ENCODE results near the gene PPP1R1A. TPM values are rescaled to one million over a fixed set of nuclear protein-coding genes. Genes with fewer than 3 reads are reported as not detected.

PPP1R1A gene
- total and polyA plus RNA-seq, 9 of the 15 experiments (the other 6 are each of a cell fraction or from before 2014, with no cell fraction given): not detected

DNA sequence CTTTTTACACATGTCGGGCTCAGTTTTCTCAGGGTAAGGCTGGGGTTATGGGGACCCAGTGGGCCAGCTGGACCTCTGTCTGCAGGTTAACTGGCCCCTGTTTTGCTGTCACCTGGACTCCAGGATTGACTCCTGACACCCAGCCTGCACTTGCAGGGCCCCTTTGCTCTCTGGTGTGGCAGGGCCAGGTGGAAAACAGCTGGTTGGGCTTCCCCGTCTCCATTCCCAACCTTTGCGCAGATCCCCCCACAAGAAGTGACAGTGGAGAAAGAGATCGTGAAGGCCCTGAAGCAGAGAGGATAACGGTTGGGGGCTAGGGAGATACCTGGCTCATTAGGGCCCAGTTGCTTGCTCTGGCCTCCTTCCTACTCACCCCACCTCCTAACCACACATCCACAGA lies 1.5 kb upstream of the PPP1R1A start:
- H4K20me1 ChIP-seq (replicated peaks; ENCODE audit: control insufficient read depth, insufficient read depth, low read length): peaks cover 9% of the 10 kb centered on the region
- H3K4me2 ChIP-seq (ENCODE audit: insufficient read depth, low read length): no peak overlapping the region
- BruUV-seq (replicated peaks): no TSS peak
- in situ Hi-C loops (cut with MboI) (no loop called here), intact Hi-C loops (cut with micrococcal nuclease) (no loop called here)
- DNase-seq (ENCODE audit: extremely low read depth in 1 of 4, low spot score in 3 of 4) (no peak), FAIRE-seq (no peak), ATAC-seq (no peak)
- no peaks in the 10 kb centered on the region for H3K9me3 ChIP-seq (replicated peaks; ENCODE audit: control insufficient read depth, insufficient read depth, low read depth, low read length)
- no peaks in the 10 kb centered on the region for H3K9me1 ChIP-seq (ENCODE audit: control insufficient read depth, insufficient read depth, low read length)
- H3K27me3 ChIP-seq (ENCODE audit: control insufficient read depth in 2 of 2, insufficient read depth in 2 of 2, low read length in 2 of 2): peaks cover 38 to 72% of the 10 kb centered on the region in 2 experiments
- H3K36me3 ChIP-seq (ENCODE audit: control insufficient read depth, insufficient read depth, low read length): no peaks in the 10 kb centered on the region
- H3K4me3 ChIP-seq: no peak overlapping the region
- POLR2A ChIA-PET: no interaction called here
- CTCF ChIA-PET (ENCODE audit: low intra/inter-chr PET ratio): no interaction called here
- no peak overlapping the region for H3K9ac ChIP-seq (ENCODE audit: insufficient read depth in 1 of 2, low read depth in 2 of 2, low read length in 2 of 2)
- H3K4me1 ChIP-seq (replicated peaks in 1 of 2; ENCODE audit: control insufficient read depth in 2 of 2, insufficient read depth in 2 of 2, low read length in 2 of 2): peaks cover 0 to 9% of the 10 kb centered on the region in 2 experiments; a peak in 1 of 5 replicates
- H3K27ac ChIP-seq (ENCODE audit: extremely low read depth, low read depth, low read length): no peak overlapping the region
- WGBS (ENCODE audit: insufficient coverage, low coverage, missing lambda C conversion rate): 2% methylated on average over 5 of the region's 5 CpGs
- no peaks in the 10 kb centered on the region for H3K79me2 ChIP-seq (ENCODE audit: control insufficient read depth, insufficient read depth, low read length)
- H2AFZ ChIP-seq (ENCODE audit: low read depth, low read length): no peak overlapping the region
- TF ChIP-seq CSDE1 (IDR thresholded peaks at IDR 0.05): no peak
- TF ChIP-seq ZNF589 (CRISPR knock-in tag; IDR thresholded peaks at IDR 0.05; ENCODE audit: low read depth): no peak
- no peak for TF ChIP-seq SIRT6 (IDR thresholded peaks at IDR 0.05; ENCODE audit: low read depth, low read length)
- TF ChIP-seq BHLHE40 (IDR thresholded peaks at IDR 0.05; ENCODE audit: low read length): no peak
- TF ChIP-seq ZNF239 (CRISPR knock-in tag; IDR thresholded peaks at IDR 0.05): no peak
- no peak for TF ChIP-seq BRCA1 (IDR thresholded peaks at IDR 0.05)
- TF ChIP-seq BRCA1 (CRISPR knock-in tag; IDR thresholded peaks at IDR 0.05): no peak
- TF ChIP-seq KDM5B (IDR thresholded peaks at IDR 0.05; ENCODE audit: insufficient replicate concordance, low read depth, low read length): no peak
- no peak for TF ChIP-seq ARID1B (IDR thresholded peaks at IDR 0.05)
- TF ChIP-seq ZNF23 (CRISPR knock-in tag; IDR thresholded peaks at IDR 0.05): no peak
- no peak for TF ChIP-seq EWSR1 (IDR thresholded peaks at IDR 0.05; ENCODE audit: borderline replicate concordance, low read depth, partially characterized antibody)
- no peak for TF ChIP-seq FOXP1 (CRISPR knock-in tag; IDR thresholded peaks at IDR 0.05)
- TF ChIP-seq, protein P1, sequence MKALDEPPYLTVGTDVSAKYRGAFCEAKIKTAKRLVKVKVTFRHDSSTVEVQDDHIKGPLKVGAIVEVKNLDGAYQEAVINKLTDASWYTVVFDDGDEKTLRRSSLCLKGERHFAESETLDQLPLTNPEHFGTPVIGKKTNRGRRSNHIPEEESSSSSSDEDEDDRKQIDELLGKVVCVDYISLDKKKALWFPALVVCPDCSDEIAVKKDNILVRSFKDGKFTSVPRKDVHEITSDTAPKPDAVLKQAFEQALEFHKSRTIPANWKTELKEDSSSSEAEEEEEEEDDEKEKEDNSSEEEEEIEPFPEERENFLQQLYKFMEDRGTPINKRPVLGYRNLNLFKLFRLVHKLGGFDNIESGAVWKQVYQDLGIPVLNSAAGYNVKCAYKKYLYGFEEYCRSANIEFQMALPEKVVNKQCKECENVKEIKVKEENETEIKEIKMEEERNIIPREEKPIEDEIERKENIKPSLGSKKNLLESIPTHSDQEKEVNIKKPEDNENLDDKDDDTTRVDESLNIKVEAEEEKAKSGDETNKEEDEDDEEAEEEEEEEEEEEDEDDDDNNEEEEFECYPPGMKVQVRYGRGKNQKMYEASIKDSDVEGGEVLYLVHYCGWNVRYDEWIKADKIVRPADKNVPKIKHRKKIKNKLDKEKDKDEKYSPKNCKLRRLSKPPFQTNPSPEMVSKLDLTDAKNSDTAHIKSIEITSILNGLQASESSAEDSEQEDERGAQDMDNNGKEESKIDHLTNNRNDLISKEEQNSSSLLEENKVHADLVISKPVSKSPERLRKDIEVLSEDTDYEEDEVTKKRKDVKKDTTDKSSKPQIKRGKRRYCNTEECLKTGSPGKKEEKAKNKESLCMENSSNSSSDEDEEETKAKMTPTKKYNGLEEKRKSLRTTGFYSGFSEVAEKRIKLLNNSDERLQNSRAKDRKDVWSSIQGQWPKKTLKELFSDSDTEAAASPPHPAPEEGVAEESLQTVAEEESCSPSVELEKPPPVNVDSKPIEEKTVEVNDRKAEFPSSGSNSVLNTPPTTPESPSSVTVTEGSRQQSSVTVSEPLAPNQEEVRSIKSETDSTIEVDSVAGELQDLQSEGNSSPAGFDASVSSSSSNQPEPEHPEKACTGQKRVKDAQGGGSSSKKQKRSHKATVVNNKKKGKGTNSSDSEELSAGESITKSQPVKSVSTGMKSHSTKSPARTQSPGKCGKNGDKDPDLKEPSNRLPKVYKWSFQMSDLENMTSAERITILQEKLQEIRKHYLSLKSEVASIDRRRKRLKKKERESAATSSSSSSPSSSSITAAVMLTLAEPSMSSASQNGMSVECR (CRISPR knock-in tag; IDR thresholded peaks at IDR 0.05): no peak
- TF ChIP-seq ZFP1 (CRISPR knock-in tag; IDR thresholded peaks at IDR 0.05): no peak
- TF ChIP-seq, protein P2, sequence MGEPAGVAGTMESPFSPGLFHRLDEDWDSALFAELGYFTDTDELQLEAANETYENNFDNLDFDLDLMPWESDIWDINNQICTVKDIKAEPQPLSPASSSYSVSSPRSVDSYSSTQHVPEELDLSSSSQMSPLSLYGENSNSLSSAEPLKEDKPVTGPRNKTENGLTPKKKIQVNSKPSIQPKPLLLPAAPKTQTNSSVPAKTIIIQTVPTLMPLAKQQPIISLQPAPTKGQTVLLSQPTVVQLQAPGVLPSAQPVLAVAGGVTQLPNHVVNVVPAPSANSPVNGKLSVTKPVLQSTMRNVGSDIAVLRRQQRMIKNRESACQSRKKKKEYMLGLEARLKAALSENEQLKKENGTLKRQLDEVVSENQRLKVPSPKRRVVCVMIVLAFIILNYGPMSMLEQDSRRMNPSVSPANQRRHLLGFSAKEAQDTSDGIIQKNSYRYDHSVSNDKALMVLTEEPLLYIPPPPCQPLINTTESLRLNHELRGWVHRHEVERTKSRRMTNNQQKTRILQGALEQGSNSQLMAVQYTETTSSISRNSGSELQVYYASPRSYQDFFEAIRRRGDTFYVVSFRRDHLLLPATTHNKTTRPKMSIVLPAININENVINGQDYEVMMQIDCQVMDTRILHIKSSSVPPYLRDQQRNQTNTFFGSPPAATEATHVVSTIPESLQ (CRISPR knock-in tag; IDR thresholded peaks at IDR 0.05): no peak
